Left hindlimb (tissue), 1 donor: Measurements from ENCODE around the gene PDZD7.

Source experiments
- DNase-seq: peaks from one replicate; pipeline ENCODE4 v3.0.0-alpha.2; 2018

The PDZD7 gene

GRCh38 chr10:101060951-101061623, 30.2 kb upstream of the PDZD7 start:
- DNase-seq, result peak; percentile 98

GRCh38 chr10:101060036-101060950, 29.4 kb upstream of the PDZD7 start:
- DNase-seq, result peak; percentile 79

- no peak for DNase-seq
Observed at GRCh38 chr10:101056365-101057151, 25.6 kb upstream of the PDZD7 start.

GRCh38 chr10:101055411-101055810, 24.5 kb upstream of the PDZD7 start:
- DNase-seq, result no peak

- no peak for DNase-seq
Observed at GRCh38 chr10:101054876-101055275, 23.9 kb upstream of the PDZD7 start.

- no peak for DNase-seq
Observed at GRCh38 chr10:101054351-101054750, 23.4 kb upstream of the PDZD7 start.

- DNase-seq, result no peak
Observed at GRCh38 chr10:101053516-101053915, 22.6 kb upstream of the PDZD7 start.

GRCh38 chr10:101052285-101052684, 21.4 kb upstream of the PDZD7 start:
- no peak for DNase-seq

- no peak for DNase-seq
Observed at GRCh38 chr10:101050208-101051069, 19.5 kb upstream of the PDZD7 start.

- DNase-seq, result no peak
Observed at GRCh38 chr10:101047961-101048892, 17.3 kb upstream of the PDZD7 start.

GRCh38 chr10:101047268-101047667, 16.3 kb upstream of the PDZD7 start:
- no peak for DNase-seq

GRCh38 chr10:101046332-101047238, 15.7 kb upstream of the PDZD7 start:
- no peak for DNase-seq

GRCh38 chr10:101044117-101044516, 13.2 kb upstream of the PDZD7 start:
- DNase-seq, result no peak

- DNase-seq, result no peak
Observed at GRCh38 chr10:101043363-101043707, 12.4 kb upstream of the PDZD7 start.

- peak; percentile 95 for DNase-seq
Observed at GRCh38 chr10:101042667-101043362, 11.9 kb upstream of the PDZD7 start.

GRCh38 chr10:101042118-101042517, 11.2 kb upstream of the PDZD7 start:
- no peak for DNase-seq

GRCh38 chr10:101041252-101041761, 10.4 kb upstream of the PDZD7 start:
- DNase-seq, result peak; percentile 87

- no peak for DNase-seq
Observed at GRCh38 chr10:101040851-101041250, 9.9 kb upstream of the PDZD7 start.

- no peak for DNase-seq
Observed at GRCh38 chr10:101040061-101040460, 9.1 kb upstream of the PDZD7 start.
